Hippocampal formation (tissue), 2 donors: Measurements from ENCODE around the gene HPS4.
"Not testable (repeated sequence)": the region's sequence is repeated elsewhere in the genome, so short reads cannot be mapped to it uniquely, and the experiment has no call there.

Experiments
- DNase-seq, 2 donors: peaks; one replicate each; lab custom pipeline; 2025; lab: John Stamatoyannopoulos, UW

The HPS4 gene

GRCh38 chr22:26409719-26410335, 73.8 kb downstream of the HPS4 start:
- no peak for DNase-seq

- DNase-seq = not testable (repeated sequence)
Observed at GRCh38 chr22:26408562-26409220, 74.9 kb downstream of the HPS4 start.

GRCh38 chr22:26406118-26406517, 77.5 kb downstream of the HPS4 start:
- no peak for DNase-seq

- DNase-seq = no peak
Observed at GRCh38 chr22:26404851-26405421, 78.6 kb downstream of the HPS4 start.

GRCh38 chr22:26401726-26402125, 81.9 kb downstream of the HPS4 start:
- no peak for DNase-seq
